HEK293 (cell line): ENCODE measurements around the gene CPE.

Source experiments
- CTCF ChIA-PET: fragments of 350-600 bp; formaldehyde crosslinking; extraction: SDS; loops from one replicate; lab custom pipeline; 2021; ENCODE audit warnings: antibody characterized with exemption; lab: Yijun Ruan, JAX
- POLR2A ChIA-PET: fragments of 300-600 bp; formaldehyde crosslinking; extraction: SDS; loops from one replicate; lab custom pipeline; 2020; ENCODE audit warnings: antibody characterized with exemption, inconsistent platforms; lab: Yijun Ruan, JAX
- H3K27ac ChIP-seq: fragments of 200-500 bp; sonication (Bioruptor generic); 2 replicates; pipeline ENCODE4 v1.5.1; 2014; ENCODE audit warnings: low read depth, low read length, control low read depth, inconsistent platforms; ENCODE audit errors: extremely low read depth
- H3K36me3 ChIP-seq, 2 experiments: fragments of 200-500 bp in 1 of 2; sonication (Bioruptor generic) in 1 of 2; 1 replicate in 1 of 2; 2 replicates in 1 of 2; pipeline ENCODE4 v1.5.1; 2014 to 2017; ENCODE audit warnings: inconsistent platforms in 2 of 2, low read length in 2 of 2; ENCODE audit not compliant: control insufficient read depth in 2 of 2, insufficient read depth in 1 of 2
- H3K4me1 ChIP-seq: fragments of 200-500 bp; sonication (Bioruptor generic); 2 replicates; pipeline ENCODE4 v1.5.1; 2014; ENCODE audit warnings: mild to moderate bottlenecking, low read length, inconsistent platforms; ENCODE audit not compliant: control insufficient read depth, insufficient read depth
- H3K4me3 ChIP-seq: 2 replicates; pipeline ENCODE4 v1.5.1; 2011; ENCODE audit warnings: low read depth, mild to moderate bottlenecking, control low read depth, low read length, moderate library complexity
- H3K9me3 ChIP-seq: fragments of 200-500 bp; sonication (Bioruptor generic); 2 replicates; pipeline ENCODE4 v1.5.1; 2014; ENCODE audit warnings: low read depth, low read length, inconsistent platforms; ENCODE audit not compliant: control insufficient read depth, insufficient read depth
- FEZF1 ChIP-seq: fragments of 450-650 bp; formaldehyde crosslinking; IDR thresholded peaks from 2 replicates; pipeline ENCODE4 v1.5.1; 2016; ENCODE audit warnings: missing biosample characterization, missing genetic modification characterization
- GLI4 ChIP-seq: fragments of 450-650 bp; formaldehyde crosslinking; IDR thresholded peaks from 2 replicates; pipeline ENCODE4 v1.5.1; 2016; ENCODE audit warnings: missing biosample characterization, missing genetic modification characterization
- HOXC10 ChIP-seq: sonication (generic); formaldehyde crosslinking; IDR thresholded peaks from 2 replicates; pipeline ENCODE4 v1.8.1; 2023; ENCODE audit warnings: mild to moderate bottlenecking, missing genetic modification reagents
- SCRT1 ChIP-seq: fragments of 450-650 bp; formaldehyde crosslinking; IDR thresholded peaks from 2 replicates; pipeline ENCODE4 v1.5.1; 2016; ENCODE audit warnings: missing biosample characterization, missing genetic modification characterization, borderline replicate concordance
- ZNF155 ChIP-seq: fragments of 450-650 bp; formaldehyde crosslinking; IDR thresholded peaks from 2 replicates; pipeline ENCODE4 v1.5.1; 2016; ENCODE audit warnings: missing biosample characterization, missing genetic modification characterization
- ZNF248 ChIP-seq: fragments of 450-650 bp; formaldehyde crosslinking; IDR thresholded peaks from 2 replicates; pipeline ENCODE4 v1.5.1; 2017; ENCODE audit warnings: missing biosample characterization, missing genetic modification characterization
- ZNF394 ChIP-seq: fragments of 450-650 bp; formaldehyde crosslinking; IDR thresholded peaks from 2 replicates; pipeline ENCODE4 v1.5.1; 2016; ENCODE audit warnings: missing biosample characterization, missing genetic modification characterization, mild to moderate bottlenecking, moderate library complexity, borderline replicate concordance
- ZNF426 ChIP-seq: fragments of 450-650 bp; formaldehyde crosslinking; IDR thresholded peaks from 2 replicates; pipeline ENCODE4 v1.5.1; 2017; ENCODE audit warnings: missing biosample characterization, missing genetic modification characterization, mild to moderate bottlenecking, inconsistent platforms, moderate library complexity
- ZNF623 ChIP-seq: fragments of 450-650 bp; formaldehyde crosslinking; IDR thresholded peaks from 2 replicates; pipeline ENCODE4 v1.5.1; 2016; ENCODE audit warnings: missing biosample characterization, missing genetic modification characterization
- ZNF792 ChIP-seq: fragments of 450-650 bp; formaldehyde crosslinking; IDR thresholded peaks from 2 replicates; pipeline ENCODE4 v1.5.1; 2016; ENCODE audit warnings: missing biosample characterization, missing genetic modification characterization
- ZSCAN30 ChIP-seq: fragments of 450-650 bp; IDR thresholded peaks from 2 replicates; pipeline ENCODE4 v1.5.1; 2018; ENCODE audit warnings: missing biosample characterization, mild to moderate bottlenecking, missing genetic modification characterization, moderate library complexity
- TF ChIP-seq, protein P1 (sequence below): fragments of 450-650 bp; formaldehyde crosslinking; IDR thresholded peaks from 2 replicates; pipeline ENCODE4 v1.5.1; 2016; ENCODE audit warnings: missing biosample characterization, missing genetic modification characterization
- TF ChIP-seq, protein P2 (sequence below): fragments of 450-650 bp; formaldehyde crosslinking; IDR thresholded peaks from 2 replicates; pipeline ENCODE4 v1.5.1; 2016; ENCODE audit warnings: missing biosample characterization, missing genetic modification characterization
- TF ChIP-seq, protein P3 (sequence below): fragments of 450-650 bp; formaldehyde crosslinking; IDR thresholded peaks from 2 replicates; pipeline ENCODE4 v1.5.1; 2016; ENCODE audit warnings: missing biosample characterization, missing genetic modification characterization, low read depth

Gene CPE

DNA sequence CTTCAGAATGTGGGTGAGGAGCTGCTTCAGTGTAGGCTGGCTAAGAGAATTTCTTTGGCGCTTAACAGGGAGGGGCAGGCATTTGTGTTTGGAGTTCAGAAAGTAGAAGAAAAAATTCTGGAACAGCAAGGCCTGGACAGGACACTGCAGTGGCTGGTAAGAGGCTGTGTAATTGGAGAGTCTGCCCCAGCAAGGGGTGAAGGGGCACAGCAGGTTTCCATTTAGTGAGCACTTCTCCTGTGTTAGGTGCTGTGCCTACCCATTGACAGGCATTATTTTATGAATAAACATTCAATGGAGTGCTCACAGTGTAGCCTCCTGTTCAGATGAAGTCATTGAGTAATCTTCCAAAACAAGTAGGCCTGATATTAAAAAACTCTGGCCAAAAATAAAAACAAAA lies 10.7 kb upstream of the CPE start (continued):
- no peak for TF ChIP-seq ZNF394 (tag by site-specific recombination)
- TF ChIP-seq ZNF792 (tag by site-specific recombination), result no peak
- no peak for TF ChIP-seq ZNF155
- TF ChIP-seq ZNF623 (tag by site-specific recombination), result no peak
- peak; percentile 64 for TF ChIP-seq FEZF1 (tag by site-specific recombination)
- no peak for TF ChIP-seq ZSCAN30 (tag by site-specific recombination)

DNA sequence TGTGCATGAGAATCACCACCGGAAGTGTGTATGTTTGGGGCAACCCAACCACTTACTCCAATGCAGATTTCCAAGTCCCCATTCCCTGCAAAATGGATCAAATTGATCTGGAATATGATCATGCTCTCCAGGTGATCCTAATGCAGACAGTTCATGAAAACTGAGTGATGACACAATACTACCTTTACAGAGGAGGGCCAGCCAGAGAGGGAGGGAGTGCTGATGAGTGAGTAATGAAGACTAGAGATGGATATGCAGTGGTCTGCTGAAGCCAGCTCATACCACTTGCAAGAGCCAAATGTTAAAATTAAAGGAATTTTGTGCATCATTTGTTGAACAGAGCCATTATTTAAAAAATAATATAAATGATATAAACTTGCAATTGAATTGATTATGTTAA lies 10.2 kb upstream of the CPE start:
- Histone ChIP-seq H3K4me1 (peaks cover 3% of the 10 kb centered on the region; the same call in 1 of the 2 replicates), H3K9me3 (no peaks in the 10 kb centered on the region), H3K36me3 (no peaks in the 10 kb centered on the region), H3K27ac (no peak overlapping the region)
- POLR2A ChIA-PET, result no interaction called here
- TF ChIP-seq GLI4 (tag by site-specific recombination), result no peak
- TF ChIP-seq, all 188 proteins: peak for 0
- H3K4me3 ChIP-seq, result no peak overlapping the region
- CTCF ChIA-PET, result interaction anchor here (1.3 kb wide), 1 partner anchor 9 kb away, joined by 4 read pairs; no protein-coding TSS in a partner anchor

DNA sequence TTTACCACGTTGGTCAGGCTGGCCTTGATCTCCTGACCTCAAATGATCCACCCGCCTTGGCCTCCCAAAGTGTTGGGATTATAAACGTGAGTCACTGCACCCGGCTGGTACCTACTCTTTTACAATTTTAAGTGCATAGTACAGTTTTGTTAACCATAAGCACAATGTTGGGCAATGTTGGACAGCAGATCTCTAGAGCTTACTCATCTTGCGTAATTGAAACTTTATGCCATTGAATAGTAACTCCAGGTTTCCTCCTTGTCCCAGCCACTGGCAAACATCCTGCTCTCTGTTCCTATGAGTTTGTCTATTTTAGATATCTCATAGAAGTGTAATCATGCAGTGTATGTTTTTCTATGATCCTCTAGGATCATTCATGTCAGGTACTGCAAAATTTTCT lies 9.3 kb upstream of the CPE start:
- CTCF ChIA-PET, result no interaction called here
- Histone ChIP-seq H3K9me3 (no peaks in the 10 kb centered on the region), H3K4me3 (no peak overlapping the region)
- no peak for TF ChIP-seq HOXC10
- no peak for TF ChIP-seq SCRT1 (tag by site-specific recombination)
- no peak for TF ChIP-seq ZNF426 (tag by site-specific recombination)
- TF ChIP-seq, protein P1, sequence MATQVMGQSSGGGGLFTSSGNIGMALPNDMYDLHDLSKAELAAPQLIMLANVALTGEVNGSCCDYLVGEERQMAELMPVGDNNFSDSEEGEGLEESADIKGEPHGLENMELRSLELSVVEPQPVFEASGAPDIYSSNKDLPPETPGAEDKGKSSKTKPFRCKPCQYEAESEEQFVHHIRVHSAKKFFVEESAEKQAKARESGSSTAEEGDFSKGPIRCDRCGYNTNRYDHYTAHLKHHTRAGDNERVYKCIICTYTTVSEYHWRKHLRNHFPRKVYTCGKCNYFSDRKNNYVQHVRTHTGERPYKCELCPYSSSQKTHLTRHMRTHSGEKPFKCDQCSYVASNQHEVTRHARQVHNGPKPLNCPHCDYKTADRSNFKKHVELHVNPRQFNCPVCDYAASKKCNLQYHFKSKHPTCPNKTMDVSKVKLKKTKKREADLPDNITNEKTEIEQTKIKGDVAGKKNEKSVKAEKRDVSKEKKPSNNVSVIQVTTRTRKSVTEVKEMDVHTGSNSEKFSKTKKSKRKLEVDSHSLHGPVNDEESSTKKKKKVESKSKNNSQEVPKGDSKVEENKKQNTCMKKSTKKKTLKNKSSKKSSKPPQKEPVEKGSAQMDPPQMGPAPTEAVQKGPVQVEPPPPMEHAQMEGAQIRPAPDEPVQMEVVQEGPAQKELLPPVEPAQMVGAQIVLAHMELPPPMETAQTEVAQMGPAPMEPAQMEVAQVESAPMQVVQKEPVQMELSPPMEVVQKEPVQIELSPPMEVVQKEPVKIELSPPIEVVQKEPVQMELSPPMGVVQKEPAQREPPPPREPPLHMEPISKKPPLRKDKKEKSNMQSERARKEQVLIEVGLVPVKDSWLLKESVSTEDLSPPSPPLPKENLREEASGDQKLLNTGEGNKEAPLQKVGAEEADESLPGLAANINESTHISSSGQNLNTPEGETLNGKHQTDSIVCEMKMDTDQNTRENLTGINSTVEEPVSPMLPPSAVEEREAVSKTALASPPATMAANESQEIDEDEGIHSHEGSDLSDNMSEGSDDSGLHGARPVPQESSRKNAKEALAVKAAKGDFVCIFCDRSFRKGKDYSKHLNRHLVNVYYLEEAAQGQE (tag by site-specific recombination), result peak; percentile 59; the same call in 1 of the 2 replicates
- TF ChIP-seq, all 188 proteins: peak for 1
- Histone ChIP-seq H3K27ac (no peak overlapping the region), H3K4me1 (peaks cover 2% of the 10 kb centered on the region; the same call in 1 of the 2 replicates), H3K36me3 (no peaks in the 10 kb centered on the region)
- POLR2A ChIA-PET, result no interaction called here

DNA sequence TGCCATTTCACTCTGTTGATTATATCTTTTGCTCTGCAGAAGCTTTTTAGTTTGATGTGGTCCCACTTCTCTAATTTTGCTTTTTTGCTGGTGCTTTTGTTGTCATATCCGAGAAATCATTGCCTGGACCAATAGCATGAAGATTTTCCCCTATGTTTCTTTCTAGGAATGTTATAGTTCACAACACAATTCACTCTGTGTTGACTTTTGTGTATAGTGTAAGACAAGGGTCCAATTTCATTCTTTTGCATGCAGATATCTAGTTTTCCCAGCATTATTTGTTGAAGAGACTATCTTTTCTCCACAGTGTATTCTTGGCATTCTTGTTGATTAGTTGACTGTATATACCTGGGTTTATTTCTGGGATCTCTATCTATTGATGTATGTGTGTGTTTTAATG lies 8.3 kb upstream of the CPE start:
- no peaks in the 10 kb centered on the region for H3K9me3 ChIP-seq
- CTCF ChIA-PET, result interaction anchor here (0.7 to 1.1 kb wide), 2 partner anchors 10 to 13 kb away, joined by 4 to 5 read pairs; no protein-coding TSS in a partner anchor
- no peaks in the 10 kb centered on the region for H3K4me1 ChIP-seq
- no peak overlapping the region for H3K4me3 ChIP-seq
- TF ChIP-seq, protein P2, sequence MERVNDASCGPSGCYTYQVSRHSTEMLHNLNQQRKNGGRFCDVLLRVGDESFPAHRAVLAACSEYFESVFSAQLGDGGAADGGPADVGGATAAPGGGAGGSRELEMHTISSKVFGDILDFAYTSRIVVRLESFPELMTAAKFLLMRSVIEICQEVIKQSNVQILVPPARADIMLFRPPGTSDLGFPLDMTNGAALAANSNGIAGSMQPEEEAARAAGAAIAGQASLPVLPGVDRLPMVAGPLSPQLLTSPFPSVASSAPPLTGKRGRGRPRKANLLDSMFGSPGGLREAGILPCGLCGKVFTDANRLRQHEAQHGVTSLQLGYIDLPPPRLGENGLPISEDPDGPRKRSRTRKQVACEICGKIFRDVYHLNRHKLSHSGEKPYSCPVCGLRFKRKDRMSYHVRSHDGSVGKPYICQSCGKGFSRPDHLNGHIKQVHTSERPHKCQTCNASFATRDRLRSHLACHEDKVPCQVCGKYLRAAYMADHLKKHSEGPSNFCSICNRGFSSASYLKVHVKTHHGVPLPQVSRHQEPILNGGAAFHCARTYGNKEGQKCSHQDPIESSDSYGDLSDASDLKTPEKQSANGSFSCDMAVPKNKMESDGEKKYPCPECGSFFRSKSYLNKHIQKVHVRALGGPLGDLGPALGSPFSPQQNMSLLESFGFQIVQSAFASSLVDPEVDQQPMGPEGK (tag by site-specific recombination), result no peak
- TF ChIP-seq, protein P3, sequence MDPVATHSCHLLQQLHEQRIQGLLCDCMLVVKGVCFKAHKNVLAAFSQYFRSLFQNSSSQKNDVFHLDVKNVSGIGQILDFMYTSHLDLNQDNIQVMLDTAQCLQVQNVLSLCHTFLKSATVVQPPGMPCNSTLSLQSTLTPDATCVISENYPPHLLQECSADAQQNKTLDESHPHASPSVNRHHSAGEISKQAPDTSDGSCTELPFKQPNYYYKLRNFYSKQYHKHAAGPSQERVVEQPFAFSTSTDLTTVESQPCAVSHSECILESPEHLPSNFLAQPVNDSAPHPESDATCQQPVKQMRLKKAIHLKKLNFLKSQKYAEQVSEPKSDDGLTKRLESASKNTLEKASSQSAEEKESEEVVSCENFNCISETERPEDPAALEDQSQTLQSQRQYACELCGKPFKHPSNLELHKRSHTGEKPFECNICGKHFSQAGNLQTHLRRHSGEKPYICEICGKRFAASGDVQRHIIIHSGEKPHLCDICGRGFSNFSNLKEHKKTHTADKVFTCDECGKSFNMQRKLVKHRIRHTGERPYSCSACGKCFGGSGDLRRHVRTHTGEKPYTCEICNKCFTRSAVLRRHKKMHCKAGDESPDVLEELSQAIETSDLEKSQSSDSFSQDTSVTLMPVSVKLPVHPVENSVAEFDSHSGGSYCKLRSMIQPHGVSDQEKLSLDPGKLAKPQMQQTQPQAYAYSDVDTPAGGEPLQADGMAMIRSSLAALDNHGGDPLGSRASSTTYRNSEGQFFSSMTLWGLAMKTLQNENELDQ (tag by site-specific recombination), result no peak
- no peak for TF ChIP-seq ZNF248 (tag by site-specific recombination)
- POLR2A ChIA-PET, result no interaction called here
- H3K36me3 ChIP-seq, result no peaks in the 10 kb centered on the region
- no peak overlapping the region for H3K27ac ChIP-seq
